ENCODE results near the gene YOD1.

Gene YOD1

GRCh38 chr1:207067665-207068064 lies 16.7 kb upstream of the YOD1 start:
- DNase-seq (ENCODE audit: low read depth) = no peak
- no peak overlapping the region for H3K4me3 ChIP-seq (ENCODE audit: low read depth, low read length)
- no peak for TF ChIP-seq CTCF (IDR thresholded peaks at IDR 0.05; ENCODE audit: low read depth, low read length, missing control alignments)
- in situ Hi-C loops (cut with HindIII; ENCODE audit: low sequenced_read_pairs) = no loop called here

GRCh38 chr1:207067185-207067584 lies 16.2 kb upstream of the YOD1 start:
- H3K4me3 ChIP-seq (ENCODE audit: low read depth, low read length) = no peak overlapping the region
- TF ChIP-seq CTCF (IDR thresholded peaks at IDR 0.05; ENCODE audit: low read depth, low read length, missing control alignments) = no peak
- in situ Hi-C loops (cut with HindIII; ENCODE audit: low sequenced_read_pairs) = no loop called here
- DNase-seq (ENCODE audit: low read depth) = no peak

GRCh38 chr1:207064561-207064960 lies 13.6 kb upstream of the YOD1 start:
- no peak for DNase-seq (ENCODE audit: low read depth)
- no peak overlapping the region for H3K4me3 ChIP-seq (ENCODE audit: low read depth, low read length)
- in situ Hi-C loops (cut with HindIII; ENCODE audit: low sequenced_read_pairs) = no loop called here
- TF ChIP-seq CTCF (IDR thresholded peaks at IDR 0.05; ENCODE audit: low read depth, low read length, missing control alignments) = no peak

- TF ChIP-seq CTCF (IDR thresholded peaks at IDR 0.05; ENCODE audit: low read depth, low read length, missing control alignments) = no peak
- no peak for DNase-seq (ENCODE audit: low read depth)
- in situ Hi-C loops (cut with HindIII; ENCODE audit: low sequenced_read_pairs) = no loop called here
- no peak overlapping the region for H3K4me3 ChIP-seq (ENCODE audit: low read depth, low read length)
These were observed 12.0 kb upstream of the YOD1 start for GRCh38 chr1:207063014-207063413.

- in situ Hi-C loops (cut with HindIII; ENCODE audit: low sequenced_read_pairs) = no loop called here
- H3K4me3 ChIP-seq (ENCODE audit: low read depth, low read length) = no peak overlapping the region
- no peak for DNase-seq (ENCODE audit: low read depth)
- no peak for TF ChIP-seq CTCF (IDR thresholded peaks at IDR 0.05; ENCODE audit: low read depth, low read length, missing control alignments)
These were observed 11.1 kb upstream of the YOD1 start for GRCh38 chr1:207062058-207062457.

- no peak overlapping the region for H3K4me3 ChIP-seq (ENCODE audit: low read depth, low read length)
- TF ChIP-seq CTCF (IDR thresholded peaks at IDR 0.05; ENCODE audit: low read depth, low read length, missing control alignments) = no peak
- in situ Hi-C loops (cut with HindIII; ENCODE audit: low sequenced_read_pairs) = no loop called here
- DNase-seq (ENCODE audit: low read depth) = no peak
These were observed 9.6 kb upstream of the YOD1 start for GRCh38 chr1:207060596-207060995.

- TF ChIP-seq CTCF (IDR thresholded peaks at IDR 0.05; ENCODE audit: low read depth, low read length, missing control alignments) = no peak
- no peak overlapping the region for H3K4me3 ChIP-seq (ENCODE audit: low read depth, low read length)
- no peak for DNase-seq (ENCODE audit: low read depth)
- in situ Hi-C loops (cut with HindIII; ENCODE audit: low sequenced_read_pairs) = no loop called here
These were observed 8.9 kb upstream of the YOD1 start for GRCh38 chr1:207059881-207060280.
